ENCODE data around the gene CDC42BPB. TPM values are rescaled to one million over a fixed set of nuclear protein-coding genes. Genes with fewer than 3 reads are reported as not detected.
A peak's percentile ranks its signal among the peaks of the same experiment; 100 is the strongest.

The CDC42BPB gene
- total and polyA plus RNA-seq, 2 of the 13 experiments (the other 11 are each of a cell fraction or from before 2014, with no cell fraction given): 19.7 to 32.3 TPM

- ChIA-PET POLR2A (no interaction called here), CTCF (ENCODE audit: low intra/inter-chr PET ratio, low total read pairs) (no interaction called here)
- H3K36me3 ChIP-seq (replicated peaks in 1 of 2; ENCODE audit: control insufficient read depth in 1 of 2, insufficient read depth in 2 of 2, low read length in 2 of 2): no peaks in the 10 kb centered on the region
- BruUV-seq (replicated peaks): no TSS peak
- 0 out of 2 replicates have a peak, but pooled peaks have one; percentile 48 for TF ChIP-seq HNRNPL (IDR thresholded peaks at IDR 0.05; ENCODE audit: low read depth, low read length)
- no peak for TF ChIP-seq REST (IDR thresholded peaks at IDR 0.05; ENCODE audit: borderline replicate concordance in 1 of 2, low read depth in 1 of 2, low read length in 2 of 2)
- no peaks in the 10 kb centered on the region for H4K20me1 ChIP-seq (ENCODE audit: insufficient read depth, low read length)
- intact Hi-C loops (cut with micrococcal nuclease; ENCODE audit: unreplicated experiment) (loop anchor here (5.0 kb wide), 1 partner anchor 138 kb away; the partner anchor contains the start of gene TRAF3), in situ Hi-C loops (cut with HindIII; ENCODE audit: extremely low pct_ligation_motif_present, low pct_unique_long_range_greater_than_20kb) (loop anchor here (10.0 kb wide), 1 partner anchor 221 kb away; no protein-coding TSS in a partner anchor)
- H3K9me3 ChIP-seq (ENCODE audit: low read length): 0 out of 2 replicates have a peak, but pooled peaks cover under 1% of the 10 kb centered on the region
- no peak overlapping the region for H3K4me3 ChIP-seq (replicated peaks in 1 of 3; ENCODE audit: insufficient read depth in 1 of 3, low read depth in 2 of 3, low read length in 3 of 3)
- H2AFZ ChIP-seq (ENCODE audit: low read length): no peak overlapping the region
- DNase-seq (ENCODE audit: low spot score): no peak
- H3K4me2 ChIP-seq (ENCODE audit: low read depth, low read length): no peak overlapping the region
- no peak overlapping the region for H3K9ac ChIP-seq (ENCODE audit: insufficient read depth, low read depth, low read length)
- FAIRE-seq: no peak
- no peaks in the 10 kb centered on the region for H3K79me2 ChIP-seq (ENCODE audit: insufficient read depth, low read length)
- no peak overlapping the region for H3K27ac ChIP-seq (ENCODE audit: extremely low read length, insufficient read depth, low read length)
- WGBS (ENCODE audit: low lambda C conversion rate): 85% methylated on average over 13 of the region's 19 CpGs
- no peaks in the 10 kb centered on the region for H3K27me3 ChIP-seq (ENCODE audit: control insufficient read depth in 1 of 2, insufficient read depth in 2 of 2, low read length in 2 of 2)
- peaks cover 21% of the 10 kb centered on the region for H3K4me1 ChIP-seq (ENCODE audit: insufficient read depth, low read length)
- no peak for ATAC-seq
Measured at GRCh38 chr14:102915292-102916110, 141.8 kb downstream of the CDC42BPB start.
